Cardiac fibroblast (primary cell): ENCODE data around the gene TNFRSF11A.

Experiments
- DNase-seq, 2 donors: peaks; one replicate each; pipeline versions ENCODE4 v3.0.0 to v3.0.0-alpha.2; 2010; ENCODE audit warnings: low read depth in 2 of 2
- H3K4me3 ChIP-seq, 2 donors: replicated peaks in 1 of 2; 1 replicate in 1 of 2; 2 replicates in 1 of 2; pipeline ENCODE4 v1.5.1; 2011; ENCODE audit warnings: low read depth in 2 of 2, low read length in 2 of 2, mild to moderate bottlenecking in 2 of 2, moderate library complexity in 1 of 2
- TF ChIP-seq, protein P1 (sequence below): IDR thresholded peaks from one replicate; pipeline ENCODE4 v1.5.1; 2011; ENCODE audit warnings: low read depth, mild to moderate bottlenecking, low read length, inconsistent platforms

Gene TNFRSF11A

GRCh38 chr18:62374410-62374965 is 49.4 kb downstream of the TNFRSF11A start:
- DNase-seq: no peak
- TF ChIP-seq, protein P1, sequence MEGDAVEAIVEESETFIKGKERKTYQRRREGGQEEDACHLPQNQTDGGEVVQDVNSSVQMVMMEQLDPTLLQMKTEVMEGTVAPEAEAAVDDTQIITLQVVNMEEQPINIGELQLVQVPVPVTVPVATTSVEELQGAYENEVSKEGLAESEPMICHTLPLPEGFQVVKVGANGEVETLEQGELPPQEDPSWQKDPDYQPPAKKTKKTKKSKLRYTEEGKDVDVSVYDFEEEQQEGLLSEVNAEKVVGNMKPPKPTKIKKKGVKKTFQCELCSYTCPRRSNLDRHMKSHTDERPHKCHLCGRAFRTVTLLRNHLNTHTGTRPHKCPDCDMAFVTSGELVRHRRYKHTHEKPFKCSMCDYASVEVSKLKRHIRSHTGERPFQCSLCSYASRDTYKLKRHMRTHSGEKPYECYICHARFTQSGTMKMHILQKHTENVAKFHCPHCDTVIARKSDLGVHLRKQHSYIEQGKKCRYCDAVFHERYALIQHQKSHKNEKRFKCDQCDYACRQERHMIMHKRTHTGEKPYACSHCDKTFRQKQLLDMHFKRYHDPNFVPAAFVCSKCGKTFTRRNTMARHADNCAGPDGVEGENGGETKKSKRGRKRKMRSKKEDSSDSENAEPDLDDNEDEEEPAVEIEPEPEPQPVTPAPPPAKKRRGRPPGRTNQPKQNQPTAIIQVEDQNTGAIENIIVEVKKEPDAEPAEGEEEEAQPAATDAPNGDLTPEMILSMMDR: no peak
- no peak overlapping the region for H3K4me3 ChIP-seq

GRCh38 chr18:62377131-62377807 is 52.2 kb downstream of the TNFRSF11A start:
- no peak for DNase-seq
- TF ChIP-seq, protein P1: no peak
- no peak overlapping the region for H3K4me3 ChIP-seq

DNA sequence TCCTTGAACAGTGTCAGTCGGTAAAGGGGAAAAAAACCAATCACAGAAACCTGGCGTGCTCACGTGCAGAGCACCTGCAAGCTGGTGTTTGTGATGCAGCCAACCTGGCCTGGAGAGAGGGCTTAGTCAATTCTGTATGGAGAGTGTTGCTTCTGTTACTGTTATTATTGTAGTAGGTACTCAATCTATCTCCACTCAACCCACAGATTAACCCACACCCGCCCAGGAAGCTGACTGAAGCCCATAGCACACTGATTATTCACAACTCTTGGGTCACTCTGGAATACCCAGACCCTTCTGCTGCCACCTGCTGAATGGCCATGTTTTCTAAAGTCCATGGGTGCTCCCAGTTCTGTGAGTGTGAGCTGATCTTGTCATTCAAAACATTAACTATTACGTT is 53.9 kb downstream of the TNFRSF11A start:
- H3K4me3 ChIP-seq: no peak overlapping the region
- TF ChIP-seq, protein P1: no peak
- DNase-seq: peak in 1 of 2 donors; percentile 9

DNA sequence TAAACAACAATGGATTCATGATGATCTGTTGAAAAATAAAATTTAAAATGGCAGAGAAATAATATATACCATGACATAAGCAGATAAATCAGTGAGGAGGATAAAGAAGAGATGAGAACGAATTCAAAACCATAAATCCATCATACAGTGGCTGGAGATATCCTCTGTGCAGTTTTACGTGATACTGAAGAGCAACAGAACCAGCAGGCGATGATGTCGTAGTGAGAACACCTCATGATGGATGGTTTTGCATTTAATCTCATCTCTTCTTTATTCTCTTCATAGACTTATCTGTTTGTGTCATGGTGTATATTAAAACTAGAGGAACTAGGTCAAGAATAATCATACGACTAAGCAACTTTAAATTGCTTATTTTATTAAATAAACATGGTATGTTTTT is 56.3 kb downstream of the TNFRSF11A start:
- TF ChIP-seq, protein P1: no peak
- no peak for DNase-seq
- H3K4me3 ChIP-seq: no peak overlapping the region

DNA sequence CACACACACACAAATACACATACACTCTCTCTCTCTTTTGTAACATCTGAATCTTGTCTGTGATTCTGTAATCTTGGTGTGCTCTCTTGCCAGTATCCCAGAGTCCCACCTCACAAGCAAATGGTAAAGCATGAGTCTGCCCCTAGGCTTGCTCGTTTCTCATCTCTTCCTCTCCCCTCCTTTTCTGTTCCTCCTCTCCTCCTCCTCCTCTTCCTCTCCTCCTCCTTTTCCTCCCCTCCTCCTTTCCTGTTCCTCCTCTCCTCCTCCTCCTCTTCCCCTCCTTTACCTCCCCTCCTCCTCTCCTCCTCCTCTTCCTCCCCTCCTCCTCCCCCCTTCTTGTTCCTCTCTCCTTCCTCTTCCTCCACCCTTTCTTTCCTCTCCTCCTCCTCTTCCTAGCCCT is 59.0 kb downstream of the TNFRSF11A start:
- TF ChIP-seq, protein P1: no peak
- peak in 1 of 2 donors; percentile 6 for DNase-seq
- peak overlapping the region in 1 of 2 donors; percentile 43 for H3K4me3 ChIP-seq

- H3K4me3 ChIP-seq: peak overlapping the region; percentile 43 to 48
These were observed 59.5 kb downstream of the TNFRSF11A start for GRCh38 chr18:62384610-62385097.

More at GRCh38 chr18:62384610-62385097, 59.5 kb downstream of the TNFRSF11A start:
- DNase-seq: peak; percentile 29 to 34
- TF ChIP-seq, protein P1: no peak
